NCI-H1092 treated with DMSO at 0.1 percent for 48 hours (cell line): Measurements from ENCODE around the gene CLPSL1.

ENCODE experiments used
- DNase-seq: peaks from one replicate; lab custom pipeline; 2025; lab: John Stamatoyannopoulos, UW

Gene CLPSL1

GRCh38 chr6:35797837-35798526, 17.2 kb downstream of the CLPSL1 start:
- DNase-seq: no peak

- no peak for DNase-seq
Measured at GRCh38 chr6:35798706-35799105, 17.9 kb downstream of the CLPSL1 start.

GRCh38 chr6:35801148-35801547, 20.3 kb downstream of the CLPSL1 start:
- DNase-seq: no peak

- DNase-seq: peak; percentile 68
Measured at GRCh38 chr6:35804996-35805736, 24.3 kb downstream of the CLPSL1 start, which contains the start of gene LHFPL5. LHFPL5 (plus strand) TSS chr6:35805352; CDS start chr6:35805671, 319 bp downstream.

DNA sequence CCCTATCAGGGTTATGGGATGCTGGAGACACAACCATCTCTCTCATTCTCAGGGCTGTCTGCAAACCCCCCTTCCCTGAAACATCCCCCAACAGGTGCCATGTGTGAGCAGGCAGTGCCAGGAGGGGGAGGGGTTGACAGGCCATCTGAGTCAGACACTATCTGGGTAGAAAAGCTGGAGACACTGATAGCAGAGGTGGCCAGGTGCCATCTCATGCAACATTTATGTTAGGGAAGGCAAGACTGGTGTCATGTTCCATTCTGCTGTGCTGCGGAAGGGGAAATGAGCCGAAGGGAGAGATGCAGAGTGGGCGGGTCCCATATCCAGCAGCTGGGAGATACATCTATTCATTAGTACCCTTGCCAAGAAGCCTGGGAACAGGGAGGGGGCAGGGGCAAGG, 27.9 kb downstream of the CLPSL1 start:
- peak; percentile 79 for DNase-seq

- DNase-seq: no peak
Measured at GRCh38 chr6:35809809-35810208, 29.0 kb downstream of the CLPSL1 start.

- DNase-seq: no peak
Measured at GRCh38 chr6:35810971-35811698, 30.3 kb downstream of the CLPSL1 start.

DNA sequence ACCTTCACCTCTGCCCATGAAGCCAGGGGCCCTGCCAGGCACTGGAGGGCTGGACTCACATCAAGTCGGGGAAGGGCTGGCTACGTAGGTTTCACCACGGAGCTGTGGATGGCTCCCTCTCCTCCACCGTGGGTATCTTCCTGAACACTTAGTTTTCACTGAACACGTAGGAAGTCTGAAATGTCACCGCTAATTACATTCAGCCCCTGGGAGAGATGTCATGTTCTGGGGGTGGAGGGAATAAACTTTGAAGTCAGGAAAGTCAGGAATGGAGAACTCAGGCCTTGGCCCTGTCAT, 30.8 kb downstream of the CLPSL1 start:
- DNase-seq: no peak

- no peak for DNase-seq
Measured at GRCh38 chr6:35817515-35817914, 36.7 kb downstream of the CLPSL1 start.

DNA sequence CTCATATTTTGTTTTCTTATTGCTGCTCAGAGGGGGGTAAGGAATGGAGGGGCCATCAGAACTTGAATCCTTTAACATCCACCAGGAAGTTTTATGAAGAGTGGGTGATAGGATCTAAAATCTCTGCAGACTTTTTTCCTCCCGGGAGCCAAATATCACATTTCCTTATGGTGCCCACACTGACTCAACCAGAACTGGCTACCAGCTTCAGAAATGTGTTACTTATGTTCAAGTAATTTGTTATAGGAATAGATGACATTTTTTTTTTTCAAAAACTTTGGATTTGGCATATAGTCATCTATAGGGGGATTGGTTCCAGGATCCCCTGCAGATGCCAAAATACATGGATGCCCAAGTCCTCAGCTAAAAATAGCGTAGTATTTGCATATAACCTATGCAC, 42.8 kb downstream of the CLPSL1 start:
- DNase-seq: no peak

- no peak for DNase-seq
Measured at GRCh38 chr6:35824552-35825192, 43.9 kb downstream of the CLPSL1 start.

DNA sequence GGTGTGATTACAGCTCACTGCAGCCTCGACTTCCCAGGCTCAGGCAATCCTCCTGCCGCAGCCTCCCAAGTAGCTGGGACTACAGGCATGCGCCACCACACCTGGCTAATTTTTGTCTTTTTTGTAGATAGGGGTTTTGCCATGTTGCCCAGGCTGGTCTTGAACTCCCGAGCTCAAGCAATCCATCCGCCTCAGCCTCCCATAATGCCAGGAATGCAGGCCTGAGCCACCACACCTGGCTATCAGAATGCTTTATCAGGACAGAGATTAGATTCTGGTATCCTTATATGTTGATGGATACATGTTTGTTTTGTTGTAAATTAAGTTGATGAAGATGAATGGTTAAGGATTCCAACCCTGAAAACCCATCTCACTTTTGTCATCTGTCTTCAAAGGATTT, 48.5 kb downstream of the CLPSL1 start:
- DNase-seq: no peak

DNA sequence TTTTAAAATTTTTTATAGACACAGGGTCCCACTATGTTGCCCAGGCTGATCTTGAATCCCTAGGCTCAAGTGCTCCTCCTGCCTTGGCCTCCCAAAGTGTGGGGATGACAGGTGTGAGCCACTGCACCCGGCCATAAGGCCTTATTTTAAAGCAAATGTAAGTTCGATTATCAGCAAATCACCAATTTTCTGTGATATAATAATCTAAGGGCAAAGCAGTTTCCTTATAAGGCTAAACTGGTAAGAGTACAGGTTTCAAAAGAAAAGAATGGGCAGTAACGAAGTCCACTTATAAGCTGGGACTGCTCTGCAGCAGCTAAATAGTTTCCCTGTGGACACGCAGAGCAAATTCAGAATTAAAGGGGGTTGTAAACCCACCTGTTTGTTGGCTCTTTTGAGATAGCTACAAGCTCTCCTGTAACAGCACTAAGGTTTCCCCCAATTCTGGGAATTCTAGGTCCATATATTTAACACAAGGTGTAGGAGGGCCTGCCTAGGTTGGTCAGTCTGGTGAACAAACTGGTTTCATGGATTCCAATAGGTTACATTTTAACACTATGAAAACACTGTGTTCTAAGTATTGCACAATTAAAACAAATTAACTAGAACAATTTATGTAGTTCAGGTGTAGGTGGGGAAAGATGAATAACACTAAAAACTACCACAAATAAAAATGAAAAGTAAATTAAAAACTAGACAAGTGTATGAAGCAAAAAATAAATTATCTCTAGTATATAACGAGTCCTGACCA, 50.6 kb downstream of the CLPSL1 start:
- no peak for DNase-seq

- no peak for DNase-seq
Measured at GRCh38 chr6:35833536-35833935, 52.7 kb downstream of the CLPSL1 start.
